Pancreas (tissue), 10 donors: ENCODE data around the gene BPNT1. TPM values are rescaled to one million over a fixed set of nuclear protein-coding genes. Genes with fewer than 3 reads are reported as not detected.
"Not testable (repeated sequence)": the region's sequence is repeated elsewhere in the genome, so short reads cannot be mapped to it uniquely, and the experiment has no call there.

ENCODE experiments used
- ATAC-seq, 4 donors: fragments of 200-7000 bp; cut with Tn5 transposase; one replicate each; pipeline versions ENCODE4 v1.8.0 to v1.9.1; 2020; ENCODE audit warnings: mild to moderate bottlenecking in 4 of 4, moderate library complexity in 4 of 4
- DNase-seq, 6 donors: peaks; one replicate each; pipeline ENCODE4 v3.0.0-alpha.2; 2020
- FAIRE-seq: peaks from 2 replicates; lab custom pipeline; 2012; peaks lifted over from hg19 to GRCh38; lab: Jason Lieb, UNC
- H3K27ac ChIP-seq, 4 donors: fragments of 200-600 bp; sonication (generic); 1 replicate in 3 of 4; 2 replicates in 1 of 4; pipeline versions ENCODE4 v1.5.0 to v1.8.0; 2020
- H3K27me3 ChIP-seq, 4 donors: fragments of 200-600 bp; one replicate each; pipeline ENCODE4 v1.8.0; 2021
- H3K36me3 ChIP-seq, 3 donors: fragments of 200-600 bp; sonication (generic) in 1 of 3; one replicate each; pipeline versions ENCODE4 v1.5.0 to v1.8.0; 2020 to 2021
- H3K4me1 ChIP-seq, 3 donors: fragments of 200-600 bp; one replicate each; pipeline ENCODE4 v1.8.0; 2021
- H3K4me3 ChIP-seq, 4 donors: fragments of 200-600 bp; sonication (generic) in 2 of 4; one replicate each; pipeline versions ENCODE4 v1.5.0 to v1.8.0; 2020 to 2021
- H3K9me3 ChIP-seq, 4 donors: fragments of 200-600 bp; one replicate each; pipeline ENCODE4 v1.8.0; 2021
- WGBS, 2 donors: extraction: QIAGEN DNeasy Blood & Tissue Kit; methylation state at CpG; one replicate each; pipeline ENCODE4 v1.1.7; 2013; 5-methylcytosine and 5-hydroxymethylcytosine counted together
- intact Hi-C, 3 donors: fragments of 100-400 bp; cut with DNase I; formaldehyde crosslinking; loops; one replicate each; pipeline versions ENCODE4 v1.11.1 to v1.14.2; 2022
- polyA plus RNA-seq, 2 donors: library from polyadenylated mRNA; stranded (reverse); fragments of 200-250 nt; gene quantifications; one replicate each; pipeline ENCODE4 v1.2.3, GENCODE V29; 2013
- total RNA-seq, 6 donors: library from RNA; stranded (reverse); fragmentation: NEBNext Ultra II Directional in 4 of 6; extraction: Animal tissue kit (Norgen Biotek cat#: 25700) in 4 of 6; gene quantifications; one replicate each; pipeline versions ENCODE4 v1.2.1 to v1.2.4, GENCODE V29; 2021 to 2023
- TF ChIP-seq, protein P1 (sequence below), 4 donors: fragments of 200-600 bp; sonication (generic) in 3 of 4; IDR thresholded peaks; one replicate each; pipeline versions ENCODE4 v1.5.0 to v1.8.0; 2021; ENCODE audit warnings: antibody characterized with exemption in 4 of 4
- donor health status: healthy with polysubstance abuse.
- donor health status: DM: no; HTN: no; CAD: no; lungs with moderate emphysema.
- donor health status: DM: no; HTN: no; CAD: no.
- donor health status: control.
- donor health status: control.
- donor health status: Bipolar disorder and iron deficiency.
- donor health status: DM: yes; HTN: yes; CAD: no.
- donor health status: DM: no; HTN: no; CAD: no.
- donor health status: DM: no; HTN: no; CAD: no.
- donor health status: DM: yes; HTN: yes; CAD: no.

The BPNT1 gene
- total and polyA plus RNA-seq, 8 donors = 4.2 to 12.4 (median 6.4) TPM

DNA sequence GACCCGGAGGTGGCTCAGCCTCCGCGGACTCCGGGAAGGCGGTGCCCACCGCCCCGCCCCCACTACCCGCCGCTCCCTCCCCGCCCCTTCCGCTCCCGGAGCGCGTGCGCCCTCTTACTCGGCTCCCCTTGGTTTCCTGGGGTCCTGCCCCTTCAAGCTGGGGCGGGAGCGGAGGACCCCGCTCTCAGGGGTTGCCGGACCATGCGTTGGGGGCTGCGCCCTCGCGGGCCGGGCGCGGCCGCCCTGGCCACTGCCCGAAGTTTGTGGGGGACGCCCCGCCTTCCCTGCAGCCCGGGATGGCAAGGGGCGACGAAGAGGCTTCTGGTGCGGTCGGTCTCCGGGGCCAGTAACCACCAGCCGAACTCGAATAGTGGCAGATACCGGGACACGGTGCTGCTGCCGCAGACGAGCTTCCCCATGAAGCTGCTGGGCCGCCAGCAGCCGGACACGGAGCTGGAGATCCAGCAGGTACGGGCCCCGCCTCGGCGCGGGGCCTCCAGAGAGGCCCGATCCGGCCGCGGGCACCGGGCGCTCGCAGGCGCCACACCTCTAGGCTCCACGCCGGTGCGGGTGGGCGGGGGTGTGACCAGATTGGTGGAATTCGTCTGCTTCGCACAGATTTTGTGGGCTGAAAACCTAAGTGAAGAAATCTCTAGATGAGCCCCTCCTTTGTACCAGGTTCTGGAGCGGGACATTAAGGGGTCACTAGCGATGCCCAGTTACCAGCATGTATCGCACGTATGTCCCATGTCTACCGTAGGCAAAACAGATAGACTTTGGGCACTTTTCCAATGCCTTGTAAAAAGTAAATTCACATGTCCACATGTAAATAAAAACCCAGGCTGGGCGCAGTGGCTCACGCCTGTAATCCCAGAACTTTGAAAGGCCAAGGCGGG lies 4.7 kb upstream of the BPNT1 start, which contains the start of gene IARS2:
Gene IARS2 (plus strand): TSS at position 117 of the 896 bp plus-strand sequence. CDS start 85 bp downstream, at position 202.
- peaks cover 5 to 10% (median 9%) of the 10 kb centered on the region in 3 donors for H3K4me1 ChIP-seq
- intact Hi-C loops = no loop called here
- ATAC-seq = peak; percentile 90 to 95 (median 92)
- H3K9me3 ChIP-seq = no peaks in the 10 kb centered on the region
- peak; percentile 88 to 95 (median 93) for DNase-seq
- H3K36me3 ChIP-seq = no peaks in the 10 kb centered on the region
- no peak for FAIRE-seq
- 0 to 1% methylated on average over 69 to 73 of the region's 73 CpGs for WGBS, 2 donors
- H3K27me3 ChIP-seq = no peaks in the 10 kb centered on the region
- H3K27ac ChIP-seq = peak within 1 kb of the TSS; percentile 70 to 90 (median 81)
- H3K4me3 ChIP-seq = peak within 1 kb of the TSS; percentile 81 to 96 (median 94)
- TF ChIP-seq, protein P1, sequence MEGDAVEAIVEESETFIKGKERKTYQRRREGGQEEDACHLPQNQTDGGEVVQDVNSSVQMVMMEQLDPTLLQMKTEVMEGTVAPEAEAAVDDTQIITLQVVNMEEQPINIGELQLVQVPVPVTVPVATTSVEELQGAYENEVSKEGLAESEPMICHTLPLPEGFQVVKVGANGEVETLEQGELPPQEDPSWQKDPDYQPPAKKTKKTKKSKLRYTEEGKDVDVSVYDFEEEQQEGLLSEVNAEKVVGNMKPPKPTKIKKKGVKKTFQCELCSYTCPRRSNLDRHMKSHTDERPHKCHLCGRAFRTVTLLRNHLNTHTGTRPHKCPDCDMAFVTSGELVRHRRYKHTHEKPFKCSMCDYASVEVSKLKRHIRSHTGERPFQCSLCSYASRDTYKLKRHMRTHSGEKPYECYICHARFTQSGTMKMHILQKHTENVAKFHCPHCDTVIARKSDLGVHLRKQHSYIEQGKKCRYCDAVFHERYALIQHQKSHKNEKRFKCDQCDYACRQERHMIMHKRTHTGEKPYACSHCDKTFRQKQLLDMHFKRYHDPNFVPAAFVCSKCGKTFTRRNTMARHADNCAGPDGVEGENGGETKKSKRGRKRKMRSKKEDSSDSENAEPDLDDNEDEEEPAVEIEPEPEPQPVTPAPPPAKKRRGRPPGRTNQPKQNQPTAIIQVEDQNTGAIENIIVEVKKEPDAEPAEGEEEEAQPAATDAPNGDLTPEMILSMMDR (IDR thresholded peaks at IDR 0.05) = no peak

DNA sequence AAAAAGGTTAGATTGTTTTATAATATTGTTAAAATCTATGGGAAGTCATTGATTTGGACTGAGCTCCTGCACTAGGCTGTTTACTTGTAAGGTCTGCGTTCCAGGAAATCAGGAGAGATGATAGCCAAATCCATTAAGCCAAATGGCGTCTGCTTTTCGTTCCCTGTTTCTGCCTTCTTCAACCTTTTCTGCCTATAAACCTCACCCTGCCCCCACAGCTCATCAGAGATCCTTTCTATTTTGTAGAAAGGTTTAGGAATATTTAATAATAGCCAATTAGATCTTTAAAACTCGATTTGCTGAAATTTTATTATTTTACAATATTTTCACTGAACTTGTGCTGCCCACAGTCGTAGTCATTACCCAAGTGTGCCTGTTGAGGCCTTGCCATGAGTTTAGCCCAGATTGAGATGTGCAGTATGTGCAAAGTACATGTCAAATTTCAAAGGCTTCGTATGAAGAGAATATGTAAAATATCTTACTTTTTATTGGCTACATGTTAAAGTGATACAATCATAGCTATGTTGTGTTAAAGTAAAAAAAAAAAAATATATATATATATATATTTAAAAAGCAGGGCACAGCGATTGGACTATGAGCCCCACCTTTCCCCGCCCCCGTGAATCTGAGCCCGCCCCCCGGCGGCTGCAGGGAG lies 3.9 kb upstream of the BPNT1 start:
- no peaks in the 10 kb centered on the region for H3K9me3 ChIP-seq
- peaks cover 5 to 10% (median 9%) of the 10 kb centered on the region in 3 donors for H3K4me1 ChIP-seq
- no peak for DNase-seq
- FAIRE-seq = no peak
- peak overlapping the region in 3 of 4 donors; percentile 81 to 96 (median 94) for H3K4me3 ChIP-seq
- peak overlapping the region in 2 of 4 donors; percentile 88 to 90 for H3K27ac ChIP-seq
- peak in 1 of 4 donors; percentile 3 for ATAC-seq
- WGBS, 2 donors = 17% methylated on average over 12 of the region's 12 CpGs
- H3K27me3 ChIP-seq = no peaks in the 10 kb centered on the region
- TF ChIP-seq, protein P1 (IDR thresholded peaks at IDR 0.05) = no peak
- intact Hi-C loops = no loop called here
- H3K36me3 ChIP-seq = no peaks in the 10 kb centered on the region

DNA sequence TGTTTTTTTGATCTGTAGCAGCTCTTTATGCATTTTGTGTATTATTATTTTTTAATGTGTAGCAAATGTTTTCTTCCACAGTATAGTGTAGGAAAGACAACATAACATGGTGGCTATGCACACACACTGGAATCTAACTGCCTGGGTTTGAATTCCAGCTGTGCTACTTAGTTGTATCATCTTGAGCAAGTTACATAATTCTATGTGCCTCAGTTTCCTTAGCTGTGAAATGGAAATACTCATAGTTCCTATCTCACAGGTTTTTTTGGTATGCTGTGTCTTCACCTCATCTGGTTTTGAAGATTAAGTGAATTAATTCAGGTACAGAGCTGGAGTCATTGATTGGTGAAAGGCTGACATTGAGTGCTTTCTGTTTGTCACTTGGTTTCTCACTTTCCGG lies 3.1 kb upstream of the BPNT1 start:
- no peak for FAIRE-seq
- intact Hi-C loops = no loop called here
- WGBS, 2 donors = 98 to 100% methylated on average over 1 of the region's 1 CpG

DNA sequence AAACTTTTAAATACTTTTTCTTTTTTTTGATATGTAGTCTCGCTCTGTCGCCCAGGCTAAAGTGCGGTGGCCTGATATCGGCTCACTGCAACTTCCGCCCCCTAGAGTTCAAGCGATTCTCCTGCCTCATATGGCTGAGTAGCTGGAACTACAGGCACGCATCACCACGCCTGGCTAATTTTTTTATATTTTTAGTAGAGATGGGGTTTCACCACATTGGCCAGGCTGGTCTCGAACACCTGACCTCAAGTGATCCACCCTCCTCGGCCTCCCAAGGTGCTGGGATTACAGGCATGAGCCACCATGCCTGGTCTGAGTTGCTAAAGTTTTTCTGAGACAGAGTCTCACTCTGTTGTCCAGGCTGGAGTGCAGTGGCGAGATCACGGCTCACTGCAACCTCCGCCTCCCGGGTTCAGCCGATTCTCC lies 3.3 kb downstream of the BPNT1 start:
- intact Hi-C loops, ATAC-seq, H3K4me1 ChIP-seq, H3K36me3 ChIP-seq, H3K27me3 ChIP-seq, H3K9me3 ChIP-seq, DNase-seq, FAIRE-seq, H3K27ac ChIP-seq, H3K4me3 ChIP-seq: not testable (repeated sequence)
- 94% methylated on average over 15 of the region's 15 CpGs for WGBS, 2 donors

More for the DNA sequence above, 3.1 kb upstream of the BPNT1 start:
- H3K36me3 ChIP-seq = no peaks in the 10 kb centered on the region
- no peaks in the 10 kb centered on the region for H3K9me3 ChIP-seq
- ATAC-seq = no peak
- DNase-seq = no peak
- peaks cover 5 to 10% (median 9%) of the 10 kb centered on the region in 3 donors for H3K4me1 ChIP-seq
- no peak overlapping the region for H3K27ac ChIP-seq
- TF ChIP-seq, protein P1 (IDR thresholded peaks at IDR 0.05) = no peak
- no peaks in the 10 kb centered on the region for H3K27me3 ChIP-seq
- no peak overlapping the region for H3K4me3 ChIP-seq

DNA sequence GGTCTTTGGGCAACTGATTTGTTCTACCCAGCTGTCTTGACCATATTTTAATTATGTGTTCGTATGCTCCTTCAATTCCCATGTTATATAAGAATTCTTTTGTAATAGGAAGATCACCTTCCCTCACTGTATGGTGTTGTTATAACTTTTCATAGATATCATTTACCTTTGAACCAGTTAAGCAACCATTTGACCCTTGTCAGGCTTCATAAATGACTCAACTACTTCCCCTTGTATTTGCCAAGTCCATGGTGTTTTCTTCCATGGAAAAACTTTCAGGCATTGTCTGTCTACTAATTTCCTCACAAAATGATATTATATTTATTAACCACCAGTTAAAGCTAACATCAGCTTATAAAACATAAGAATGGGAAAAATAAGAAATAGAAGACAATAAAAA lies 5.1 kb downstream of the BPNT1 start:
- 90 to 93% methylated on average over 1 of the region's 1 CpG for WGBS, 2 donors
- Histone ChIP-seq H3K4me3 (no peak overlapping the region), H3K27me3 (no peaks in the 10 kb centered on the region), H3K9me3 (no peaks in the 10 kb centered on the region), H3K36me3 (no peaks in the 10 kb centered on the region), H3K27ac (no peak overlapping the region), H3K4me1 (peaks cover 0 to 3% (median 0%) of the 10 kb centered on the region in 3 donors)
- TF ChIP-seq, protein P1 (IDR thresholded peaks at IDR 0.05) = no peak
- ATAC-seq = peak in 1 of 4 donors; percentile 43
- no peak for DNase-seq
- intact Hi-C loops = no loop called here
- FAIRE-seq = no peak
